ENCODE measurements around the gene COIL.

The COIL gene

GRCh38 chr17:56892333-56892732 lies 68.5 kb downstream of the COIL start:
- TF ChIP-seq, protein P1, sequence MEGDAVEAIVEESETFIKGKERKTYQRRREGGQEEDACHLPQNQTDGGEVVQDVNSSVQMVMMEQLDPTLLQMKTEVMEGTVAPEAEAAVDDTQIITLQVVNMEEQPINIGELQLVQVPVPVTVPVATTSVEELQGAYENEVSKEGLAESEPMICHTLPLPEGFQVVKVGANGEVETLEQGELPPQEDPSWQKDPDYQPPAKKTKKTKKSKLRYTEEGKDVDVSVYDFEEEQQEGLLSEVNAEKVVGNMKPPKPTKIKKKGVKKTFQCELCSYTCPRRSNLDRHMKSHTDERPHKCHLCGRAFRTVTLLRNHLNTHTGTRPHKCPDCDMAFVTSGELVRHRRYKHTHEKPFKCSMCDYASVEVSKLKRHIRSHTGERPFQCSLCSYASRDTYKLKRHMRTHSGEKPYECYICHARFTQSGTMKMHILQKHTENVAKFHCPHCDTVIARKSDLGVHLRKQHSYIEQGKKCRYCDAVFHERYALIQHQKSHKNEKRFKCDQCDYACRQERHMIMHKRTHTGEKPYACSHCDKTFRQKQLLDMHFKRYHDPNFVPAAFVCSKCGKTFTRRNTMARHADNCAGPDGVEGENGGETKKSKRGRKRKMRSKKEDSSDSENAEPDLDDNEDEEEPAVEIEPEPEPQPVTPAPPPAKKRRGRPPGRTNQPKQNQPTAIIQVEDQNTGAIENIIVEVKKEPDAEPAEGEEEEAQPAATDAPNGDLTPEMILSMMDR (IDR thresholded peaks at IDR 0.05; ENCODE audit: low read depth, low read length, missing control alignments) = no peak
- H3K4me3 ChIP-seq (replicated peaks; ENCODE audit: low read depth, low read length) = no peak overlapping the region
- no peak for DNase-seq (ENCODE audit: extremely low read depth, low read depth)

DNA sequence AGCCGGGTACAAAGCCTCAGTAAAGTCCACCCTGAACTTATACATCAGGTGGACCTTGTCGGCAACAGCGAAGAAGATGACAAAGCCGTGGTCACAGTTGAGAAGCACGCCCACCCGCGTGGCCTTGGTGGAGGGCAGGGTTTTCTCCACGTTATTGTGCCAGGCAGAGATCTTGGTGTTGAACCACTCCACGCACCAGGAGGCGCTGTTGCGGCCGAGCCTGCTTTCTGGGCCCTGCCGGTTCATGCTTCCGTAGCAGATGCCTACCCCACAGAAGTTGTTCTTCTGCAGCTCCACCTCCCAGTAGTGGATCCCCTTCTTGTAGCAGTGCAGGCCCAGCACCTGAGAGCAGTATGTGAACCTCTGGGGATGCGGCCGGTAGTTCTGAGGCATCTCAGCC lies 69.1 kb downstream of the COIL start:
- no peak overlapping the region for H3K4me3 ChIP-seq (replicated peaks; ENCODE audit: low read depth, low read length)
- no peak for DNase-seq (ENCODE audit: extremely low read depth, low read depth)
- TF ChIP-seq, protein P1 (IDR thresholded peaks at IDR 0.05; ENCODE audit: low read depth, low read length, missing control alignments) = peak; percentile 39

DNA sequence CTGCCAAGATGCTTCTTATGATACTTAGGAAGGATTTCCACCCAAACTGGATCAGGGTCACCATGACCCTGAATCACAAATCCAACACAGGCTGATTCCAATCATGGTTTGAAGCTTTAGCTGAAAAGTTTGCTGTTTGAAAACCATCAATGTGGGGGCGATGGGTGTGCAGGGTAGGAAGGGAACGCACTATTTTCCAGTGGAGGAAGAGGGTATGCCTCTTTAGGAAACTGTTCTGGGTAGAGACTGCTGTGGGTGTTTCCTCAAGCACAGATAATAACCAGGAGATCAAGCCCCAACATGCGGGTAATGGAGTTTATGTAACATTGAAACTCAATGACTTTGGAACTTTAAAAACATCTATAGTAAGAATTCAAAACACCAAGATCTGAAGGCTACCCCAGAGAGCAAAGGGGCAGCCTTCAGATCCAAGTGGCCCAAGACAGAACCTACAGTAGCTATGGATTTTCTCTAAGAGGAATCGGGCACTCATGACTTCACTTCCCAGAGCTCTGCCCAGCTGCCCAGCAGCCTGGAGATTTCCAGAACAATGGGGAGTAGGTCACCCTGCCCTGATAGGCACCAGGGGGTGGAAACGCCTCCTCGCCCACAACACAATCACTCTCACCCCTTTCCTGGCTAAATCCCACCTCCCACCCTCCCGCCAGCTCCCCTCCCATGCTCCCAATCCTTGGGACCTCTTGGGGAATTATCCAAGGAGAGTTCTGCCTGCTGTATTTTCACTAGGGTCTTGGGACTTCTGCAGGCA lies 69.8 kb downstream of the COIL start:
- DNase-seq (ENCODE audit: extremely low read depth, low read depth) = no peak
- no peak overlapping the region for H3K4me3 ChIP-seq (replicated peaks; ENCODE audit: low read depth, low read length)
- TF ChIP-seq, protein P1 (IDR thresholded peaks at IDR 0.05; ENCODE audit: low read depth, low read length, missing control alignments) = no peak

GRCh38 chr17:56890390-56890789 lies 70.5 kb downstream of the COIL start:
- TF ChIP-seq, protein P1 (IDR thresholded peaks at IDR 0.05; ENCODE audit: low read depth, low read length, missing control alignments) = no peak
- no peak overlapping the region for H3K4me3 ChIP-seq (replicated peaks; ENCODE audit: low read depth, low read length)
- DNase-seq (ENCODE audit: extremely low read depth, low read depth) = no peak

All from HFF-Myc (cell line).